HT-29 (cell line): ENCODE results near the gene SEZ6. TPM values are rescaled to one million over a fixed set of nuclear protein-coding genes. Genes with fewer than 3 reads are reported as not detected.

Experiments
- DNase-seq: peaks from one replicate; pipeline ENCODE4 v3.0.0-alpha.2; 2015; ENCODE audit warnings: low spot score
- total RNA-seq: library from RNA; depleted of rRNA; stranded (reverse); fragments of >200 nt; shearing (Covaris generic); gene quantifications from 2 replicates; pipeline ENCODE4 v1.2.3, GENCODE V29; 2014

Gene SEZ6
- total RNA-seq, 1 experiment from 2014 or later: not detected

DNA sequence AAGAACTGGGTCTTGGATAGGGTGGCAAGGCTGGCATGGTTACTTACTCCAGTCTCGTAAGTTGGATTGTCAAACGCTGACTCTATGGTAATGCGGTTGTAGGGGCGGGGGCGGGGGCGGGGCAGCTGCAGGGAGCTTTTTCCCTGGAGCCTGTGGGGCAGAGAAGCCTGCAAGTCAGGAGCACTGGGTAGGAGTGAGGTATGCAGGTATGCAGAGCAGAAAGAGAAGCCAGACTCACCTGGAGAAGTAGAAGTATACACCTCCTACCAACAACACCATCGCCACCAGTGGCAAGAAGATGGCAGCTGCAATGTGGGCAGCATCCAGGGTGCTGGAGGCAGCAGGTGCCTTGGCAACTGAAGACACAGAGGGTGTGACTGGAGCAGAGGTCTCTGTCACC, 49.7 kb downstream of the SEZ6 start:
- no peak for DNase-seq

DNA sequence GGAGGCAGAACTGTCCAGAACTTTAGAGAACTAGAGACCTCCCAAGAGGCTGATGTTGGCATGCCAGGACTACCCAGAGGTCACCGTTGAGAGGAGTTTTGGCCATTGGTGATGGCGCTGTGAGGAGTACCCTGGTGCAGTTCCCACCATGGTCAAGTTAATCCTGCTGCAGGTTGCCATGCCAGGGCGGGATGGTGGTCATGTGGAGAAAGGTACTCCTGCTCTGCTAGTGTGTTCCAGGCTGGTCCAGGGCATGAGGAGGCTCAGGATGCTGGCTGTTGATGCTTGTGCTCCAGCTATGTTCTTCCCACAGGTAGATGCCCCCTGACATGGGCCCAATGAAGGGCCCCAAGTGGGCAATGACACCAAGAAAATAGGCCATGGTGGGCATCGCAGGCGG, 50.4 kb downstream of the SEZ6 start:
- DNase-seq: no peak

DNA sequence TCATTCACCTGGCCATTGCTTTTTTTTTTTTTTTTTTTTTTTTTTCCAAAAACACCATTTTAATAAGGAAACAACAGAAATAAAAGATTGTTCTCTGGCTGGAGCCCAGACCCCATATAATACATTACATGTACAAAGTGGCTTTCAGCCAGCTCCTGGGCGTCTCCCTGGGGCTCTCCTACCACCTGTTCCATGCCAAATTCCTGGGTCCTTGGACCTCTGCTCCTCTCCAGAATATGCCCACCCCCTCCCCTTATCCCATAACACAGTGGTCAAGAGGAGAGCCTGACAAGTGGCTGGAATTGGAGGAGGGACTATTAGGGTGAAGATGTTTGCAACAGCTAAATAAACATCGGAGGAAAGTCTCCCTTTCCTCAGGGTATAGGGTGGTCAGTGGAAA, 50.9 kb downstream of the SEZ6 start:
- no peak for DNase-seq

DNA sequence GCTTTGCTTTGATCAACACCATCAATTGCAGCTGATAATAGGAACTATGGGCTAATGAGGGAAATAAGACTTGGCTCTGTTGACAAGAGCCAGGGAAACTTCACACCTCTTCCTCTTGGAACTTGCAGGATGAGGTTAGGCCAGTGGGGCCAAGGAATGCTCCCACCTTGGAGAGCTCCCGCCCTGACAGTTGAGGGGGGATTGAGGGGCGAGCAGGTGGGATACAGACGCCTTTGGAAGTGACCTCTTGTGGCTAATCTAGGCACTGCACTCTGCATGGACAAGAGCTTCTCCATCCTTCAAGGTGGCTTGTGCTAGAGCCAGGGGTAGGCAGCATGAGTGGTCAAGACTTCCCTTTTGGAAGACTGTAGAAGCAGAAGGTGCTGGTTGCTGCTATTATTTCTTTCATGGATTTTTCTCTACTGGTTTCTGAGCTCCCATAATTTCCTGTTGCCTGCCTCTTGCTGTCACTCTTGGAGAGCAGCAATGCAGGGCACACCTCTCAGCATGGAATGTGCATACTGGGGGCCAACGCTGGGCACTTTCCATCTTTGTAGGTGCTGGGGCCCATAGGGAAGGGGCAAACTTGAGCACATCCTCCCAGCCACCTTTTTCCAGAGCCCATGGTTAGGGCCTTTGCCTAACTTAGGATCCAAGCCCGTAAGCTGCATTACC, 52.3 kb downstream of the SEZ6 start:
- peak; percentile 38 for DNase-seq

DNA sequence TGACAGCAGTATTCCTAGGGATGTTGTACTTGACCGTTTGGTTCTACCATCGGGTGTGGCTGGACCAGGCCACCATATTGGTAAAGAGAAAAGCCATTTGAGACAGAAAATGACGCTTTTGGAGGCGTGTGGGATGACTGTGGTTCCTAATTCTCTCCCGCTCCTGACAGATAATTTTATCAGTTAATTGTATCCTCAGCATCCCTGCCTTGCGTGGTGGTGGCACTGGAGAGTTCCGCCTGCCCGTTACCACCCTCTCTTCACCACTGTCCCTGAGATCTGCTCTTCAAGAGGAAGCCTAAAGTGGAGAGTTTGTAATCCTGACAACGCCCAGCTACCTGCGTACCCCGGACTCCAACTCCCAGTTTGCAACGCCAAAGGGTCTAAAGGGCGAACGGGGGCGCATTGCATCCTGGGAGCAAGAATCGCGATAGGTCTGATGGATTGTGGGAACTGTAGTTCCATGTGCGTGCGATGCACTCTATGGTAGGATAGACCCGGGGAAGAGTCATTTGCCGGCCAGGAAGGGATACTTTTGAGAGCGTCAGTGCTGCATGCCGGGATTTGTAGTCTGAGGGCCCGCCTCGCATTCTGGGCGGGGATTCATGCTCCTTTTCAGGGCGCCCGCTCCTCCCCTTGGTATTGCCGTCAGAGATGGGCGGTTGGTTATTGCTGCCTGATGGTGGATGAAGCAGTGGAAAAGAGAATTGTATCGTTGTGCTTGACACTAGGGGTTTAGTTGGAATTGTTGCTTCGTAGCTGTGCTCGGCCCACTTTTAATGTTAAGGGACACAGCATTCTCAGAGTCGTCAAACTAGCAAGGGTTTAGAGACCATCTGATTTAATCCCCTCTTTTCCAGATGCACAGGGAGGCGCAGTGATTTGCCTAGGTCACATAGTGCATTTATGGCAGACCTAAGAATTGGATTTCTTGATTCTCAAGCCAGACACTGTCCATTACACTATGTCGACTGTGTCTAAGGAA, 53.5 kb downstream of the SEZ6 start:
- DNase-seq: peak; percentile 99

DNA sequence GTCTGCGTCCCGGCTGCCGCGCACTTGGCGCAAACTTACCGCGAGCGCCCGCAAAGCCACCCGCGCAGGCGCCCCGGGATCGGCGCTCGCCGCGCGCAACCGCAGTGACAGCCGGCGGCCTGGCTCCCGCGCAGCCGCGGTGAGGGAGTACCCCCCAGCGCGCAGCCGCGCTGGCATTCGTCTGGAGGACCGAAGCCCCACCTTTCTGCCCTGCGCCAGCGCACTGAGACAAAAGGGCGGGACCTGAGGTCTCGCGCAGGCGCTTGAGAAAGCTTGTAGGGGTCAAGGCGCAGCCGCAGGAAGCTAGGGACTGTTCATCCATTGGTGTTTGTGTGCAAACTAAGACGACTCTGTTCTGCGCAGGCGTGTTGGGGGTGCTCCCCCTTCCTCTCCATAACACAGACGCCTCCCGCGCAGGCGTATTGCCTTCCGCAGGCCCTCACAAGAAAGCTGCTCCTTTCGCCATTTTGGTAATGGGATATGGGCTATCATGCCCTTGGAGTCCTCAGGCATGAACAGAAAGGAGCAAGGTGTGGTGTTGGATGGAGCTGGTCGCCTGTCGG, 54.3 kb downstream of the SEZ6 start, which contains the start of gene PHF12:
PHF12 (minus strand) TSS at position 91 of the 563 bp plus-strand sequence. CDS start 558 bp downstream, outside the sequence.
- DNase-seq: peak; percentile 99

DNA sequence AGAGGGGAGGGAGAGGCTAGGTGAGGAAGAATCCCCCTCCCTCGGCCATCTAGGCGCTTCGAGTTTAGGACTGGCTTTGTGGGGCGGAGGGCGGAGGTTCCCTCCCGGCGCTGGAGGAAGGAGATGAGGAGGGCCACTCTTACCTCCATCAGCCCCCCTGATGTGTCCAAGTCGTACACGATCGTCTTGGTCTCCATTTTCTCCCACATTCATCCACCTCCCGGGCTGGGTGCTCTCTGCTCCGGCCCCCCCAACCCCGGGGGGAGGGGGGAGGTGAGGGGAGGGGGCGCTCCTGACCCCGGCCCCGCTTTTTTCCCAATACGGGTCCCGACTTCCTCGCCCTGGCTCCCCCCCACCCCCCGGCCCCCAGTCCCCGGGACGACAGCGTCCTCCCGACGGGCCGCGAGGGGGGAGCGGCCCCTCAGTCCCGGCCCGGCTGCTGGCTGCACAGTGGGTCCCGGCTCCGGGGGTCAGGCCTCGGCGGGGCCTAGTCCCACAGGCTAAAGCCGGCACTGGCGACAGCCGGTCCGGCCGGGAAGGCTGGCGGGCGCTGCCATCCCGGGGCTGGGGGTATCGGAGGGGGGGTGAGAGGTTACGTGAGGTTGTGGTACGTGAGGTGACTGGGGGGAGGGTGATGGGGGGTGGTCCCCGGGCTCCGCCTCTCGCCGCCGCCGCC, 54.9 kb downstream of the SEZ6 start:
- DNase-seq: peak; percentile 9

DNA sequence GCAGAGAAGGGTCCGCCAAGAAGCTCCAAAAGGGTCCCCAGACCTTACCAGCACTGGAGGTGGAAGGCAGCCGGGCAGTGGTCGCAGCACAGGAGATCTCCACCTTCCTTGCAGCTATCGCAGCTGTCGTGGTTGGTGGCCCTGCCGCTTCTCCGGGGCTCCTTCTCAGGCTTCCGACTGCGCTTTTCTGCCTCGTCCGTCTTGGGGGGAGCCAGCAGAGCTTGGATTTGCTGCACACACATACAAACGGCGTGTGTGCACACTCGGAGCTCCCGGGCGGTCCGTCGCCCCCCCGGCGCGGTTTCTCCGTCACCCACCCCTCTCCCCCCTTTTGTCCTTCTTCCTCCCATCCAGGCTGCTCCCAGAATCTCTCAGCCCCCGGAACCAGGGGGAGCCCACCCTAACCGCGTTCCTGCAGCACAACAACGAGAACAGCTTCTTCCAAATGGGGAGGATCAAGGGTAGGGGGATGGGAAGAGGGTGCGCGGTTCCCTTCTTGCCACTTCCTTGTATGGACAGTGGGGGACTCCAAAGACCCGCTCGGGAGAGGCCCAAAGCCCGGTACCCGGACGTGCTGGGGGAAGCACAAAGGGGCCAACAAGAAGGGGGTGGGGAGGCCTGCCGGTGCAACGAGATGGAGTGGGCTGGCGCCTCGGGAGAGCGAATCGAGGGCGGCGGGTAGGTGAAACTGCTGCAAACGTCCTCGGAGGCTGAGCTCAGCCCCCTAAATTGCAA, 55.6 kb downstream of the SEZ6 start:
- peak; percentile 33 for DNase-seq

DNA sequence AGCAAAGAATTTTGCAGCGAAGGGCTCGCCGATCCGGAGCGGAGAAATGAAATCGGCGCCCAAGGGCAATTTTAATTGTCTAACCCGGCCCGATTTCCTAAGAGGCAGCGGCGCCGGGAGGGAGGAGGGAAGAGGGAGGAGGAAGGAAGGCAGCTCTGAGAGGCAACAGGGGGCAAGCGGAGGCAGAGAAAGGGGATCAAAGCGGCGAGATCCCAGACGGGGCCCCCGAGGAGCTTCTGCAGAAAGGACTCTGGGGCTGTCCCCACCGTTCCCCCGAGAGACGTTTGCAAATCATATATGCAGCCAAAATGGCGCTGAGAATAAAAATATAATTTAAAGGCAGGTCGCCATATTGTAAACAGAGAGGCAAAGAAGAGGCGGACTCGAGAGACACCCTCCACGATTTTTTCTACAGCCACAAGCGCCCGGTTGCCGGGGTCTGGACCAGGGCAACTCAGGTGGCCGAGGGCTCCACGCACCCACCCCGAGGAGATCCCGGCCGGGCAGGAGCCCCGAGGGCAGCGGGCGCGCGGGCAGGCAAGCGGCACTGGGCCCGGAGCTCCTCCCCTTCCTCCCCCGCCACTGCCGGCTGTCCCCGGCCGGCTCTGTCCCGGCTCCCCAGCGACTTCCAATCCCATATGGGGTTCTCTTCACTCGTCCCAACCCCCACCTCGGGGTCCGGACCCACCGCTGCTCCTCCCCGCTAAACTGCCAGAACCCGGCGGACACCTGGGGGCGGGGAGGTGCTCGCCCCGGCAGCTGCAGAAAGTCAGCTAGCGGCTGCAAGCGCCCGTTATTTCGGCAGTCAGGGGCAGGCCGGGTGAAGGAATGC, 56.4 kb downstream of the SEZ6 start:
- peak; percentile 60 for DNase-seq

DNA sequence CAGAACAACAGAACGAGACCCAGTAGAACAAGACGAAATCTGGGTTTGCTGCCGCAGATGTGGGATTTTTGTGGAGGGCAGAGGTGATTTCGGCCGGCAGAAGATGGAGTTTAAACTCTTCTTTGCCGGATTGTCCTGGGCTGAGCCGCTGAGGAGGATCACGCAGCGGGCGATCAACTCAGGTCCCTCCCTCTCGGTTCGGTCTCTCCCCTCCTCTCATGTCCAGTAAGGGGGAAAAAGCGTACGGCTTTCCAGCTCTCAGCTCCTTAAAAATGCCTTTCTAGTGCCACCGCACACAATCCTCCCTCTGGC, 57.0 kb downstream of the SEZ6 start:
- DNase-seq: peak; percentile 10

DNA sequence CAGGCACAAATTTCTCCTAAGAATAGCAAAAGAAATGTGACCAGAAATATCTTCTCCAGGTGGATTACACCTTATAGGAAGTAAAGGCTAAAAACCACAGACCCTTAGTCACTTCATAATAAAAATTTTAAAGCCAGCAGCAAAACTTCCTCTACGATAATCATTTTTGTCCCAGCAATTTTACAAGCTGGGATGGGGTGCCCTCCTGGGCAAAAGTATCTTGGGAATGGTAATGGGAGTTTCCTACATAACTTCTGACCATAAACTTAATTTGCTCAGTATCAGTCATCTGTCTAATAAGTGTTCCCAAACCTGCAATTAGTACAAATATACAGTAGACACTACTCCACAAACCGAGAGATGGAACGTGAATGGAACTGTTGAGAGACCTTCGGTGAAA, 57.5 kb downstream of the SEZ6 start:
- peak; percentile 16 for DNase-seq

DNA sequence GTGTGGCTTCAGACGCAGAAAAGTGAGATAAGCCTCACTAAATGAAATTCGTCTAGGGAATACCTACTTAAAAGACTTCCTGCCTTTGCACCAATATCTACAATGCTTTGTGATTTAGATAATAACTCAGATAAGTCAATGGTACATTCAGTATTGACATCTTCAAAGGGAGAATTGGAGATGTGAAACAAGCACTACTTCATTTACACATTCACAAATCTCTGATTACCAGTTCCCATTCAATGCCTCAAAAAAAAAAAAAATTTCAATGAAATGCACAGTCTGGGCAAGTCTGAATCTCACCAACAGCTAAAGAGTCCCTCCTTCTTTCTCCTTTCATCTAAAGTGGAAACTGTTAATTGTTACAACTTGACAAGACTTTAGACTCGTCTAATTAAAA, 58.2 kb downstream of the SEZ6 start:
- no peak for DNase-seq

DNA sequence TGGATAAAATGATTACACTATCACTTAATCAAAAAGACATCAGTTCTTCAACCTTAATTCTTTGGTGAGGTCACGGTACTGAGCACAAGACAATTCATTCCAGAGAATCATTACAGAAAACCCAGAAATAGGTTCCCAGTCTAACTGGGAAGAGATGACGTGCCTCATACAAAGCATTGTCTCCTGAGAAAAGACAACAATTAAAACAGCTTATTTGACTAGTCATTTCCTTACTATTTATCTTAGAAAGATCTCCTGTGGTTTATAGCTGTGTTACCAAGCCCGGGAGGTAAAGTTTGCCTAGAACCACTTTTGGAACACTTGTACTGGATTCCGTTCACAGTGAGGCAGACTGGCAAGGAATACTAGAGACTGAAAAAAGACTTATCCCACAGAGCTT, 59.6 kb downstream of the SEZ6 start:
- DNase-seq: no peak

DNA sequence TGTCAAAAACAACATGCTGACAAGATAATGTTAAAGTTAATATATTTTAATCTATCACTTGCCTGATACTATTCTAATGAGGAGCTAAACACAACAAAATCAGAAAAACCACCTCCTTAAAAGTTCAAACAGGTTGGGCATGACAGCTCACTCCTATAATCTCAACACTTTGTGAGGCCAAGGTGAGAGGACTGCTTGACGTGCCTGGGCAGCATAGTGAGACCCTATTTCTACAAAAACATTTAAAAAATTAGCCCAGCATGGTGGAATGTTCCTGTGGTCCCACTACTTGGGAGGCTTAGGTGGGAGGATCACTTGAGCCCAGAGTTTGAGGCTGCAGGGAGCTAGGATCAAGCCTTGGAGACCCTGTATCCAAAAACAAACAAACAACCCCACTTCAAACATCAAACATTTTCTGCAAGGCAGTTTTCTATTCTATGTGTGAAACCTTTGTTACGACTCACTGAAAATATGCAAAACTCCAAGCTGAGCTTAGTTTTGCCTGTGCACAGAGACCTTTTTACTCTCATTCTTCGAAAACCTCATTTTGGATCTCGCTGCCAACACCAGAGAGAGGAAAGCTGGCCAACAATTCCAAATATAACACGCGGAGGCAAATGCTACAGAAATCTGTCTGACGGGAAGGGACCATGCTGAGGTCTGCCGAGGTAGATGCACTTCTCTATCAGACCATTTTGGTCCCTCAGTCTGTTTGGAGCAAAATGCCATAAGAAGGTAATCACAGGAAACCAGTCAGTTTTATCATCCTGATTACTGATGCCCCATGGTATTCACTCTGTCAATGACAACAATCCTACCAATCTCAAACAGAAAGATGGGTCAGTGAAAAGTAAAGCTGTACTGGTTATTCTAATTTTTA, 60.7 kb downstream of the SEZ6 start:
- DNase-seq: no peak

DNA sequence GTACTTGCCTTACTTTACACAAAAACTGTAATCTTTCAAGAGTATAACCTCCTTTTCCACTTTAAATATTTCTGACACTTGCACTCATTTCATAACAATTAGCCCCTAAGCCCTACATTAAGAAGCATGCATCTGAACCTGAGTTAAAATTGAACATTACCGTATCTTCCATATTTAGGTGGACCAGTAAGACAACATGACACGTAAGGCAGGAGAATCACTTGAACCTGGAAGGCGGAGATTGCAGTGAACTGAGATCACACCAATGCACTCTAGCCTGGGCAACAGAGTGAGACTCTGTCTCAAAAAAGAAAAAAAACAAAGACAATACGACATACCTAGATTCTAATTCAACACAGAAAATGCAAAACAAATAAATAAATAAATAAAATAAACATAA, 61.5 kb downstream of the SEZ6 start:
- no peak for DNase-seq

DNA sequence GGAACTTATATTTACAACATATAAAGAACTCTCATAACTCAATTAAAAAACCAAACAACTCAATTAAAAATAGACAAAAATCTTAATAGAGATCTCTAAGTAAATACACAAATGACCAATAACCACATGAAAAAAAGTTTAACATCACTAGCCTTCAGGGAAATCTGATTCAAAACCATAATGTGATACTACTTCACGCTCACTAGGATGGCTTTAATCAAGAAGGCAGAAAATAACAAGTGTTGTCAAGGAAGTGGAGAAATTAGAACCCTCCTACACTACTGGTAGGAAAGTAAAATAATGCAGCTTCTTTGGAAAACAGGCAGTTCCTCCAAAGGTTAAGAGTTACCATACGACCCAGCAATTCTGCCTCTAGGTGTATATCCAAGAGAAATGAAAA, 62.9 kb downstream of the SEZ6 start:
- no peak for DNase-seq

DNA sequence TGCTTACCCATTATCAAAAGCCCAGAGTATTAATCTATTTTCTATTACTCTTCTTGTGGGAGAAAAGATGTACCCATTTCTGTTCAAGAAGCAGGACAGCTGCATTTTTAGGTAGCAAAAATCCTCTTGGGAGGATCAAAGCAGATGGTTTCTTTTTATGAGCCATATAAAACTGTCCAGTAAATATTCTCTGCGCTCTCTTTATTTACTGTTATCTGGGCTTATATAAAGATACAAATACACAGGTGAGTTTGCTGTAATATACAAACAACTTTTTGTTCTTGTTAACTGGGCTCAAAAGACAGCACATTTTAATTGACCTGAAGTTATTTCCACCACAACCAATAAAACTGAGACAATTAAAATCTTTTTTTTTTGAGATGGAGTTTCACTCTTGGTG, 64.6 kb downstream of the SEZ6 start:
- DNase-seq: no peak

DNA sequence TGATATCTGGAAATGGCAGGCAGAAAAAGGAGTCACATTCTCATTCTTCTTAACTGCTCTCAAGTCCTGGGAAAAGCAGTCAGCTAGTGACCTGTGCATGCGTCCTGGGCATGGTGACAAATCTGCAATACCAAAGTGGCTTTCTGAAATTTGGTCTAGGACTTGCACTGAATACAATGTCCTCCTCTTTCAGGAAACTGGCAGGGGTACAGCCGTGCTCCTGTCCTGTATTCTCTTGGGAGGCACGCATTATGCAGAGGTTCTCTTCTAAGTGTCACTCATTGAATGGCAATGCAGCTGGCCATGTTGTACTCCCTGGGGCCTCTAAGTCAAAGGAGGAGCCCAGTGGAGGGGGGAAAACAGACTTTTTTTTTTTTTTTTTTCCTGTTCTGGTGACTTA, 65.2 kb downstream of the SEZ6 start:
- no peak for DNase-seq

DNA sequence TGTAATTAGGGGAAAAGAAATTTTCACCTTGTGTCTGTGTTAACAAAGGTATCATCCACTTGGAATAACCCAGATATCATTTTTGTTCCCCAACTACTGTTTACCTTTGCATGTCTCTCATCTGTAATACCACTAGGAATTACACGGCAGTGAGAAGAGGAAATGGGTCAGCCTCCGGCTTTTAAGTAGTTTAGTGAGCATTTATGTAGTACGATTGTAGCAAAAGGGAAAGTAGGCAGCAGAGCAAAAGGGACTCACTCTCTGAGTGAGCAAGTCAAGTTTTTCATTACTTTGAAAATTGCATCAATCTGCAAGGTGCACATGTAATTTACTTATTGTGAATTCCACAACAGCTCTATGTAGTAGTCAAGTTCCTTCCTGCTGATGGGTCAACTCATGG, 65.7 kb downstream of the SEZ6 start:
- DNase-seq: no peak
